Tibial nerve (tissue), 4 donors: ENCODE measurements around the gene SULT1E1.

Experiments
- EP300 ChIP-seq, 2 donors: sonication (generic); formaldehyde crosslinking; IDR thresholded peaks; one replicate each; pipeline ENCODE4 v1.6.1; 2017; ENCODE audit warnings: antibody characterized with exemption in 2 of 2, mild to moderate bottlenecking in 1 of 2
- POLR2A ChIP-seq, 2 donors: fragments of 450-650 bp; IDR thresholded peaks; one replicate each; pipeline ENCODE4 v1.6.1; 2017; ENCODE audit warnings: antibody characterized with exemption in 2 of 2, mild to moderate bottlenecking in 2 of 2, moderate library complexity in 2 of 2
- TF ChIP-seq, protein P1 (sequence below), 5 experiments: fragments of 200-600 bp in 3 of 5; fragments of 450-650 bp in 2 of 5; sonication (generic) in 3 of 5; IDR thresholded peaks; one replicate each; pipeline ENCODE4 v1.5.1; 2016 to 2019; ENCODE audit warnings: antibody characterized with exemption in 5 of 5, mild to moderate bottlenecking in 3 of 5, moderate library complexity in 2 of 5

DNA sequence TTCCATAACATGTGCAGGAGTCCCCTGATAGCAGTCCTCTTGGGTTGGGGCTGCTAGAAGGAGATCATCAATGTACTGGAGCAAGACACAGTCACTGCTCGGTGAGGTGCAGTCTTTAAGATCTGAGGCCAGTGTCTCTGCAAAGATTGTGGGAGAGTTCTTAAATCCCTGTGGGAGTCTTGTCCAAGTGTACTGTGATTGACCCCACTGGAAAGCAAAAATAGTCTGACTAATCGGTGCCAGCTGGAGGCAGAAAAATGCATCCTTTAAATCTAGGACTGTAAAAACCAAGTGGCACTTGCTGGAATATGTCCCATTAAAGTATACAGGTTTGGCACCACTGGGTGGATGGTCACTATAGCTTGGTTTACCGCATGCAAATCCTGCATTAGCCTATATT is 31.1 kb downstream of the SULT1E1 start:
- TF ChIP-seq, protein P1, sequence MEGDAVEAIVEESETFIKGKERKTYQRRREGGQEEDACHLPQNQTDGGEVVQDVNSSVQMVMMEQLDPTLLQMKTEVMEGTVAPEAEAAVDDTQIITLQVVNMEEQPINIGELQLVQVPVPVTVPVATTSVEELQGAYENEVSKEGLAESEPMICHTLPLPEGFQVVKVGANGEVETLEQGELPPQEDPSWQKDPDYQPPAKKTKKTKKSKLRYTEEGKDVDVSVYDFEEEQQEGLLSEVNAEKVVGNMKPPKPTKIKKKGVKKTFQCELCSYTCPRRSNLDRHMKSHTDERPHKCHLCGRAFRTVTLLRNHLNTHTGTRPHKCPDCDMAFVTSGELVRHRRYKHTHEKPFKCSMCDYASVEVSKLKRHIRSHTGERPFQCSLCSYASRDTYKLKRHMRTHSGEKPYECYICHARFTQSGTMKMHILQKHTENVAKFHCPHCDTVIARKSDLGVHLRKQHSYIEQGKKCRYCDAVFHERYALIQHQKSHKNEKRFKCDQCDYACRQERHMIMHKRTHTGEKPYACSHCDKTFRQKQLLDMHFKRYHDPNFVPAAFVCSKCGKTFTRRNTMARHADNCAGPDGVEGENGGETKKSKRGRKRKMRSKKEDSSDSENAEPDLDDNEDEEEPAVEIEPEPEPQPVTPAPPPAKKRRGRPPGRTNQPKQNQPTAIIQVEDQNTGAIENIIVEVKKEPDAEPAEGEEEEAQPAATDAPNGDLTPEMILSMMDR (IDR thresholded peaks at IDR 0.05) = no peak
- TF ChIP-seq POLR2A (IDR thresholded peaks at IDR 0.05) = no peak
- TF ChIP-seq EP300 (IDR thresholded peaks at IDR 0.05) = no peak
